Anterior cingulate cortex (tissue), 58 donors: ENCODE measurements around the gene ZSWIM3.

Experiments
- DNase-seq, 58 donors: peaks; one replicate each; lab custom pipeline; 2025; lab: John Stamatoyannopoulos, UW

ZSWIM3 gene

DNA sequence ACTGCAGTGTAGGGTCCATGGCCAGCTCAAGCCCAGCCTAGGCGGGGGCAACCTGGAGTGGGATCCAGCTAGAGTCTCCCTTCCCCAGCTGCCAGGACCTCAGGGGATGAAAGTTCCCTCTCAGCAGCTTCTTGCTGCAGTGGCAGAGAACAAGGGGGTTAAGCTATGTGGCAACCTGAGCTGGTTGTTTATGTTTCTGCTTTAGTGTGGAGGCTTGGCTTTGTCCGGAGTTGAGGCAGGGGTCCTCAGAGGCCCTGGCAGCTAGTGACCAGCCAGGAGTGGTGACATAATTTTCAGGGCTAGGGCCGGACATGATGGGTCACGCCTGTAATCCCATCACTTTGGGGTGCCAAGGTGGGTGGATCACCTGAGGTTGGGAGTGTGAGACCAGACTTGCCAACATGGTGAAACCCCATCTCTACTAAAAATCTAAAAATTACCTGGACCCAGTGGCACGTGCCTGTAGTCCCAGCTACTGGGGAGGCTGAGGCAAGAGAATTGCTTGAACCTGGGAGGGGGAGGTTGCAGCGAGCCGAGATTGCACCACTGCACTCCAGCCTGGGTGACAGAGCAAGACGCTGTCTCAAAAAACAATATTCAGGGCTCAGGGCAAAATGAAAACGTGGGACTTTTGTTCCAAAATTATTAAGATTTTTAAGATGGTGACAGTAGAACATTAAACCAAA lies 68.5 kb downstream of the ZSWIM3 start:
- no peak for DNase-seq

DNA sequence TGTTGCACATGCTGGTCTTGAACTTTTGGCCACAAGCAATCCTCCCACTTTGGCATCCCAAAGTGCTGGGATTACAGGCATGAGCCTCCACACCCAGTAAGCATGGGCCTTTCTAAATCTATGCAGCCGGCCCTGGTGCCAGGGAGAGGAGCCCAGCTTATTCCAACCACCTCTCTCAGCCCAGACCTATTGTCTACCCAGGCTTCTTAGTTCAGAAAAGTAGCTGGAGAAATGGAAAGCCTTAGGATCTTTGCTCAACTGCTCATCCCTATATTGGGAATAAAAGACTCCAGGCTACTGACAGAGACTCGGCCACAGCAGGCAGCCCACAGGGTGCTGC lies 69.3 kb downstream of the ZSWIM3 start:
- no peak for DNase-seq

DNA sequence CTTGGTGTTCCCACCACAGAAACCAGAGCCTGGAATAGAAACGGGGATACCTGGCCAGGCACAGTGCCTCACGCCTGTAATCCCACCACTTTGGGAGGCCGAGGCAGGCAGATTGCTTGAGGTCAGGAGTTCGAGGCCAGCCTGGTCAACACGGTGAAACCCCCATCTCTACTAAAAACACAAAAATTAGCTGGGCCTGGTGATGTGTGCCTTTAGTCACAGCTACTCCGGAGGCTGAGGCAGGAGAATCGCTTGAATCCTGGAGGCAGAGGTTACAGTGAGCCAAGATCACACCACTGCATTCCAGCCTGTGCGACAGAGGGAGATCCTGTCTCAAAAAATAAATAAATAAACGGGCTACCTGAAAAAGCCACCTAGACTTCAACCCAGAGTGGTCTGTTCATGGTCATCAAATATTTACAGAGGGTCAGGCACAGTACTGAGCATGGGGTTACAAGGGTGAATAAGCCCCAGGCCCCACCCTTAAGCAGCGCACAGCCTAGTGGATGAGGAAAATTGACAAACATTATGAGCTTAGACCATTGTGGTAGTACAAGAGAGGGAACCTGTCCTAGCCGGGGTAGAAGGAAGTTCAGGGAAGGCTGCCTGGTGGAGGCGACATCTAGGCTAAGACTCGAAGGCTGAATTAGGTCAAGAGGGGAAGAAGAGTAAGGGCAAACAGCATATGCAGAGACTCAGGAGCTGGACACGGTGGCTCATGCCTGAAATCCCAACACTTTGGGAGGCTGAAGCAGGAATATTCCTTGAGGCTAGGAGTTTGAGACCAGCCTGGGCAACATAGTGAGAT lies 69.9 kb downstream of the ZSWIM3 start:
- no peak for DNase-seq
